OCI-M1 (cell line): ENCODE results near the gene CASD1.

ENCODE experiments used
- DNase-seq: peaks from one replicate; lab custom pipeline; 2025; lab: John Stamatoyannopoulos, UW

Gene CASD1

GRCh38 chr7:94512735-94513564 lies 3.3 kb downstream of the CASD1 start:
- no peak for DNase-seq

- no peak for DNase-seq
Measured at GRCh38 chr7:94513565-94513860, 3.9 kb downstream of the CASD1 start.

DNA sequence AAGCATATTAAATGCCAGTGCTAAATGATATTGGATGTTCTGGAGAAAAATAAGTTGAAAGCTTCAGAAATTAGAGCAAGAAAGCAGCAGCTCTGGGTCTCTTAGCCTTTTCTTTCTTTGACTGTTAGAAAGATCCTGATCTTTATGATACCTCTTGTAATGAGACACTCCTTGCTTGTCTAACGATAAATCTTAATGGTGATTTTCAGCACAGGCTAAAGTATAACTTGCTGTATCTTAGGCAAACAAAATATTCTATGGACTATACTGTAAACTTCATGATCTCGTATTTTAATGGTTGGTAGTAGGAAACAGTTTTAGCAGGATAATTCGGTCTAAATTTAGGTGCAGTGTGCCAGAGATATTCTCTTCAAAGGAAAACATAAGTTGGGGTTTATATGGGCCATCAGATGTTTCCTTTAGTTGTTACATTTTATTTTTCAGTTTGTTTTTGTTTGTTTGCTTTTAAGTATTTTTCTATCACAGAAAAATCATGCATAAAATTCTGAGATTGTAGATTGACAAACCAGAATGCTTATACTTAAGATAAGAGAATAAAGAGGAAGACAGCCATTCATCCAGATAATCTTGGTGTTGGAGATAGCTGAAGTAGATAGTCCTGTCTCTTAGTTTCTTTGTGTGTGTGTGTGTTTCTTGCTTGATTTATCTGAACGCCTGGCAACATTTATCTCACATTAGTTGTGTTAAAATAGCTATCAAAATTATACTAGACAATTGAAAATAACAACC lies 4.7 kb downstream of the CASD1 start:
- no peak for DNase-seq

DNA sequence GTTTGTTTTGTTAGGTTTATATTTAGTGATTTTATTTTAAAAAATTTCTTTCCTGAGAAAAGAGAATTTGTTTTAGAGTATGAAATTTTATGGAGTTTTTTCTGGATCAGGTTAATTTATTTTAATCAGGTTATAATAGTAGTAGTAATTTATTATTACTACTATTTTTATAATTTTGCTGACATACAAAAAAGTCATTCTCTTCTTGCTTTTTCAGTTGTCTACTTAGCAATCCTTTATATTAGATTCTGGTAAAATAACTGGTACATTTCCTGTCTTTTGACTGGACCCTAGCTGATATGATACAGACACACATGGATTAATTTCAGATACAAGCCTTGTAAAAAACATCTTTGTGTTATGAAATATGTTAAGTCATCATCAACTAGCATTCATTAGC lies 5.3 kb downstream of the CASD1 start:
- no peak for DNase-seq

GRCh38 chr7:94525923-94526322 lies 16.3 kb downstream of the CASD1 start:
- no peak for DNase-seq

DNA sequence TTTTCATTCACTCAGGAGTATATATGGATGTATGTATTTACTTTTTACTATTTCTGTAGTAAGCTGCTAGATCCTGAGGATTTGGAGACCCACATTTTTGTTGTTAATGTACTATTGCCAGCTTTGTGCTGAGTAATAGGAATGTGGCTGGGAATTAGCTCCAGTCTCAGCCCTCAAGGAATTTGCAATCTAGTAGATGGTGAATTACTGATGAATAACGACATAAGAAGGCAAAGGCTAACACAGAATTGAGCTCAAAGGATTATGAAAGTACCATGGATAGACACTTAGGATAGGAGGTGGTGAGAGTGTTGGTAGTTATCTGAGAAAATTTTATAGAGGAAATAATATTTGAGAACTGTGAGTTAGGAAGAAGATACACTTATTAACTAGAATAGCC lies 19.9 kb downstream of the CASD1 start:
- no peak for DNase-seq

GRCh38 chr7:94530109-94530508 lies 20.5 kb downstream of the CASD1 start:
- no peak for DNase-seq

DNA sequence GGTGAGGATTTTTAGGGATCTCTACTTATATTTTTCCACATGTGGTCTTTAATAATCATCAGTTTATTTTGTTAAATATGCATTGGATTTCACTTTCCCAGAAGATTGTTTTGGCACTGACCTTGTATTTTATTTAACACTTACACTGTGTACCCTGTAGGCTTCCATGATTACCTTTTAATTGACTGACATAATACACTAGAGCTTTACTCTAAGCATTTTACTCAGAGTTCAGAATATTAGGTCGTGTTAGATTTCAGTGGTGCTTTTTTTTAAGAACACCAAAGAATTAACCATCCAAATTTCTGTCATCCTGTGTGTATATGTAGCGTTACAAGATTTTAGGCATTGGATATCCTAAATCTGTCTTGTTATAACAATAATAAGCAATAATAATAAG lies 23.1 kb downstream of the CASD1 start:
- DNase-seq: no peak

DNA sequence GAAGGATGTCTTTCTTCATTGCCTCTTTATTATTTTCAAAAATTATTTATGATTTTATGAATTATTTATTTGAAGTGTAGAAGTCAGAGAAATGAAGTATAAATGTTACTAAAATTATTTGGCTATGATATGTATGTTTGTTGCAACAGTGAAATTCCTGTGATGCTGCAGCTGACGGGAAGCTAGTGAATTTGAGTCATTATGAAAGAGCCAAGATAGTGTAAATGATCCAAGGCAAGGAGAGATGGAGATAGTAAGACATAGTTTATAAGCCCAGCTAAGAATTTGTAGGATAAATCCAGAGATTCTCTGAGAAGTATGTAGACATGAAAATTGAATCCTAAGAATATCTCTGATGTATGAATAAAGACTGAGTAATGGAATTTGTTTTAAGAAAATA lies 30.8 kb downstream of the CASD1 start:
- DNase-seq: no peak

GRCh38 chr7:94547126-94547525 lies 37.5 kb downstream of the CASD1 start:
- no peak for DNase-seq

DNA sequence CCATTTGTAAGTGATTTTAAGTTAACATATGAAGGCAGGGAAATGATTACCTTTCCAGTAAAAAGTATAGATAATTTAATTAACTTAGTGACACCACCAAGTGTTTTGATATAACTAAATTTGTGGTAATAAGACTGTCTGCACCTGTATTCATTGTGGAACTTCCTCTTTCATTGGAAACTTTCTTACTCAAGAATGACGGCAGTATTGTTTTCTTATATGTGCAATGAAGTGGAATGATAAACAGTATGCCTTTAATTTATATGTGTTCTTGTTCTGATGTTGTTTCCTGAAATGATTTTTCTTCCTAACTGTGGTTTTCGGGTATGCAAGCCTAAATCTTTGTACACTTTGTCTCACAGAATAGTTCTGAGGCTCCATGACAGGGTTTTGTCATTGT lies 46.4 kb downstream of the CASD1 start:
- peak; percentile 37 for DNase-seq

GRCh38 chr7:94557215-94557614 lies 47.6 kb downstream of the CASD1 start:
- no peak for DNase-seq

DNA sequence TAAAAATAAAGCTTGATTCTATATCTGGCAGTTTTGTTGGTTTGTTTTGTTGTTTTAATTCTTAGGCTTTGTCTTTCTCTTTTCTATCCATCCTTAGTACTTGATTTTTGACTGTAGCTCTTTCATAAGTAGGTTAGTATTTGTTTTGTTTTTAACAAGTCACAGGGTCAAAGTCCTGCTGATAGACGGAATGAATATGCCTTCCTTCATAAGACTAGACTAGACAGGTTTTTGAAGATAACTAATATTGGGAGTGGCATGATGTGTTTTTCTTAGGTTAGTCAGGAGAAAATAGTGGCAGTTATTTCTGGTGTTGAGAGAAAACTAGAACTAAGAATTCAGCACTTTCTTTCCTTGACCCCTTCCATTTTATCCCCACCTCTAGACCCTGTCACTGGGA lies 50.4 kb downstream of the CASD1 start:
- no peak for DNase-seq

- no peak for DNase-seq
Measured at GRCh38 chr7:94561841-94562514, 52.4 kb downstream of the CASD1 start.

- no peak for DNase-seq
Measured at GRCh38 chr7:94562525-94562924, 52.9 kb downstream of the CASD1 start.

DNA sequence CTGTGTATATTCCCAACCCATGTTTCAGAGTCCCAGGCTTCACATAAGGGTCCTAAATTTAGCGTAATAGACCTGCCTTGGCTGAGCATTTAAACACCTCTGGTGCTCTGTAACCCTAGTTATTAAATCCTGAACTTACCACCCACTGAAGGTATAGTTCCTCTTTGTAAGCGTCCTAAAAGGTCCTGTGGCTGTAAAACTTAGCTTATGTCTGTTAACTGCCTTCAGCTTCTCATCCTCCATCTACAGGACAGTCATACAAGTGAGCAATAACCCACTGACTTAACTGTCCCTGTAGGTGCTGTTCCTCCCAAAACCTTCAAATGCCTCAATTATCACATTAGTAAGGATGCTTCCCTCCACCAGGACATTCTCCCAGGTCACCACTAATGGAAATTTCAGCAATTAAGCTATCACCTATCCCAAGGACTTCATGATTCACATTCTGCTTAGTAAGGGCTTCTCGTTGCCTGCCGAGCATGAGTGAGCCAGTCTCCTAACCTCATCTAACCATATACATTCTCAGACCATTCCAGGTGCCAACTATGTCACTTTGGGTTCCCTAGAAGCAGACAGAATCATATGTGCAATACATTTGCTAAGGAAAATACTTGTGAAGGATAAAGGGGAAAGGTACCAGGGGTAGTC lies 55.8 kb downstream of the CASD1 start:
- DNase-seq: no peak

- DNase-seq: no peak
Measured at GRCh38 chr7:94567396-94567795, 57.8 kb downstream of the CASD1 start.

- DNase-seq: no peak
Measured at GRCh38 chr7:94571816-94572215, 62.2 kb downstream of the CASD1 start.

DNA sequence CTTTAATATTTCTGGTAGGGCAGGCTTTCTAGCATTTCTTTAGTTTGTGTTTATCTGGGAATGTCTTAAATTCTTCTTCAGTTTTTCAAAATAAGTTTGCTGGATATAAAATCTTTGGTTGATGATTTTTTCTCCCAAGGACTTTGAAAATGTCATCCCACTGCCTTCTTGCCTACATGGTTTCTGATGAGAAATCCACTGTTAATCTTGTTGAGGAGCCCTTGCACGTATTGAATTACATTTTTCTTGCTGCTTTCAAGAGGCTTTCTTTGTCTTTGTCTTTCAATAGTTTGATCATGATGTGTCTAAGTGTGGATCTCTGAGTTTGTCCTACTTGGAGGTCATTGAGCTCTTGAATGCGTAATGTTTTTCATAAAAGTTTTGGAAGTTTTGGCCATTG lies 66.0 kb downstream of the CASD1 start:
- no peak for DNase-seq

DNA sequence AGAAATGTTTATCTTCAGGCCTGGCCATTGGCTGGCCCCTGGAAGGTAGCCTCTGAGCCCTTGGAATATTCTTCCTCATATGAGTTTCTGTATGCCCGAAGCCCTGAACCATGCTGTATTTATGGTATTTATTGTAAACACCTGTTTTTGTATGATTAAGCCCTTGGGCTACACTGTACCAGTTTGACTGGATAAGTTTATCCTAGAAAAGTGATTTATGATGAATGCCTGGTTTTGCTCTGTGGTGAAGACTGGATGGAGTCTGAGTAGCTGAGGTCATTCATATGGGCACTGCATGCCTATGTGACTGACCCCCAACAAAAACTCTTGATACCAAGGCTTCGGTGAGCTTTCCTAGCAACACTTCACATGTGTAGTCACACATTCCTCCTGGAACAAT lies 66.7 kb downstream of the CASD1 start:
- no peak for DNase-seq

DNA sequence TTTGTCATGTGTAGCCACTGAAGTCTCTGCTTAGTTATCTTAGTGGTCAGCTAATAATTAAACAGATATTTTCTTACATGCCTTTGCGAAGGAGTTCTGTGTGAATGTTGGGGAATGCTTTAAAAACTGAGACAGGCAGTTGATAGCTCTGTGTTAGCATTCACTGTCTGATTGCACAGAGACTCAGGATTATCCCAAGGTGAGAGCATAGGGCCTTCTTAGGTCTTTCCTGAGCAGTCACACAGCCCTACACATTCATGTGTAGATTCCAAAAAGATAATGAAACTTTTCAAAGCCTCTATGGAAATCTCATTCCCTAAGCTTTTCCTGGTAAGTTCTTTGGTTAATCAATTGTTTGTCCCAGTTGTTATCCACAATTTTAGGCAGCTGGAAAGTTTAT lies 67.7 kb downstream of the CASD1 start:
- no peak for DNase-seq

DNA sequence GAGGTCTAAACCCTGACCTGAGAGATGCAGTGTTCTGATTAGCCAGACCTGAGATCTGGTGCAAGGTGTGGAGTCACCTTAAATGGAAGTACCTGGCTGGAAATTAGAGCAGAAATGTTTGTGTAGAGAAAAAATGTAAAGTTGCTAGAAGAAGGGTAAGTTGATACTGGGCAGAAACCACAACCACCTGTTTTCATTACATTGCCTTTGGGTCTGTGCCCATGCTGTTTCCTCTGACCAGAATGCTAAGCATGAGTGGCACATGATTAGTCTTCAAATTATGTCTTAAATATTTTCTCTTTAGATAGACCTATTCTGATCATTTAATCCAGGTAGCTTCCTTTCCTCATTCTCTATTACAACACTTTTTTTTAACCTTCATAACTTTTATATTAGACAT lies 69.0 kb downstream of the CASD1 start:
- DNase-seq: no peak

DNA sequence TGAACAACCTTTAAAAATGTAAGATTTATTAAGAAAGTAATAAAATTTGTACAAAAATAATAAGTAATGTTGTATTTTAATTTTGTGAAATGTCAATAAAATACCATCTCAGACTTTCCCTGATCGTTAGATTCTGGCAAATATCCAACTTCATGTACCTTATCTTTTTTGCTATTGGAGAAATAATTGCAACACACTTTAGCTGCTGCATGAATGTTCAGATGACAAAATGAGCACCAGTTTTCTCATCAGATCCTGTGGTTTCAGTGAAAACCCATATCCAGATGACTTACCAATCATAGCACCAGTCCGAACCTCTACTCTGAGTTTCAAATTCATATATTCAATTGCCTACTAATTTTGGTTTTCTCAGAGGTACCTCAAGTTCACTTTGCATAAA lies 69.9 kb downstream of the CASD1 start:
- no peak for DNase-seq
